Measurements from ENCODE around the gene TMEM114. TPM values are rescaled to one million over a fixed set of nuclear protein-coding genes. Genes with fewer than 3 reads are reported as not detected.
A peak's percentile ranks its signal among the peaks of the same experiment; 100 is the strongest.

The TMEM114 gene
- total RNA-seq, 1 experiment from 2014 or later = not detected

DNA sequence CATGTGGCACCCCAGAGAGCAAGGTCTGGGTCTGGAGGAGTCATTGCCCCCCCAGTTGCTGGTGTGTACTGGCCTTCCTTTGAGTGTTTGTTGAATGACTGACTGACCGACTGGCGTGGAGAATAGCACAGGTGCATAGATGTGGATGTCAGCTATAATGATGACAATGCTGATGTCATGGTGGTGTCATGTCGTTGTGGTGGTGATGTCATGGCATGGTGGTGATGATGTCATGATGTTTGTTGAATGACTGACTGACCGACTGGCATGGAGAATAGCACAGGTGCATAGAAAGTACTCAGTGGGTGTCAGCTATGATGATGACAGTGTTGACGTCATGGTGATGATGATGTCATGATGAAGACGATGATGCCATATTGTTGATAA, 22.1 kb downstream of the TMEM114 start:
- CTCF ChIA-PET = no interaction called here

DNA sequence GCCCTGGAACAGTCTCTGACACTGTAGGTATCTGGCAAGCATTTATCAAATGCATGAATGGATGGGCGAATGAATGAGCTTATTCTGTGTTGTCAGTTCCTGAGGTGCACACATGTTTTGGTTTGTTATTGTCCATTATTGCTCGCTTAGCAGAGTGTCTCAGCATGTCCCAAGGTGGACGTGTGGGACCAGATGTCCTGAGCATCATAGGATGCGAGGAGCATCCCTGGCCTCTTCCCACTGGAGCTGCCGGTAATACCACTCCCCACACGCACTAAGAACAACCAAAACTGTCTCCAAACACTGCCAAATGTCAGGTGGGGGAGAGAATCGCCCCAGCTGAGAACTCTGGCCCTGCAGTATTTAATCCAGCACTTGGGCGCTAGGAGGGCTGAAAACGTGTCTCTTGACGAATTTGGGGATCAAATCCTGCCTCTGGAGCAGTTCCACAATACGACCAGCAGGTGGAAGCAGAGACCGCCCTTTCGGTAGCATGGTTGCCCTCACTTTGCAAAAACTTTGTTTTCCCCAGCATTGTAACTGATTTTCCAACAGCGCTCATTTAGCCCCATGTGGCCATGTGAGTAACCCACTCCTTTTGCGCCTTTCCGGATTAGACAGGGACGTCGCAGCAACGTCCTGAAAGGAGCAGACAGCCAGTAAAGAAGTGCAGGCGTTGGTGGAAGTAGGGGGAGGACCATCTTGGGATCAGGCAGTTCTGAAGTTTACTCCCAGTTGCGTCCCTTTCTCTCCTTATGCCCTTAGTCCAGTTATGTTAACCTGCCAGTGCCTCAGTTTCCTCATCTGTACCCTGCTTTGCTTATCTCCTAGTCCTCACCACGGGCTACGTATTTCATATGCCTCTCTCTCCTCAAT, 22.7 kb downstream of the TMEM114 start:
- intact Hi-C loops (cut with micrococcal nuclease; ENCODE audit: unreplicated experiment) = loop anchor here (1.0 to 5.0 kb wide), 6 partner anchors 53 to 1942 kb away; partner anchors contain the start of gene METTL22
- ChIA-PET POLR2A (ENCODE audit: unreplicated experiment) (no interaction called here), CTCF (interaction anchor here (0.9 kb wide), 1 partner anchor 224 kb away, joined by 3 read pairs; no protein-coding TSS in a partner anchor)
- Histone ChIP-seq H3K9me3 (ENCODE audit: insufficient read depth, low read depth) (no peaks in the 10 kb centered on the region), H3K4me1 (replicated peaks; ENCODE audit: insufficient read depth) (no peaks in the 10 kb centered on the region), H3K27ac (no peak overlapping the region), H3K79me2 (ENCODE audit: low read depth) (no peaks in the 10 kb centered on the region), H4K20me1 (ENCODE audit: insufficient read depth) (no peaks in the 10 kb centered on the region), H3F3A (ENCODE audit: insufficient read depth, low read depth) (peaks cover 3% of the 10 kb centered on the region; the same call in 1 of the 2 replicates), H3K4me2 (peak overlapping the region; percentile 40; the same call in 1 of the 2 replicates), H3K9me2 (ENCODE audit: insufficient read depth) (no peaks in the 10 kb centered on the region), H3K27me3 (ENCODE audit: insufficient read depth, low read depth) (peaks cover 8% of the 10 kb centered on the region; the same call in 1 of the 2 replicates), H3K36me3 (ENCODE audit: low read depth) (no peaks in the 10 kb centered on the region), H3K4me3 (no peak overlapping the region), H2AFZ (no peak overlapping the region)
- peak; percentile 77 for DNase-seq
- TF ChIP-seq CTCF (conservative IDR thresholded peaks at IDR 0.05) = peak; percentile 96
- TF ChIP-seq EZH2 (IDR thresholded peaks at IDR 0.05; ENCODE audit: low read depth) = no peak
- no TSS peak for BruUV-seq (replicated peaks)

More for the DNA sequence above, 22.1 kb downstream of the TMEM114 start:
- Histone ChIP-seq H3F3A (ENCODE audit: insufficient read depth, low read depth) (peaks cover 3% of the 10 kb centered on the region; the same call in 1 of the 2 replicates), H3K4me1 (replicated peaks; ENCODE audit: insufficient read depth) (no peaks in the 10 kb centered on the region), H3K36me3 (ENCODE audit: low read depth) (no peaks in the 10 kb centered on the region), H3K27ac (no peak overlapping the region), H3K79me2 (ENCODE audit: low read depth) (no peaks in the 10 kb centered on the region), H3K4me3 (no peak overlapping the region), H3K9me2 (ENCODE audit: insufficient read depth) (no peaks in the 10 kb centered on the region), H3K9me3 (ENCODE audit: insufficient read depth, low read depth) (no peaks in the 10 kb centered on the region), H2AFZ (no peak overlapping the region), H3K27me3 (ENCODE audit: insufficient read depth, low read depth) (peaks cover 9% of the 10 kb centered on the region; the same call in 1 of the 2 replicates), H3K4me2 (peak overlapping the region; percentile 40; the same call in 1 of the 2 replicates), H4K20me1 (ENCODE audit: insufficient read depth) (no peaks in the 10 kb centered on the region)
- no TSS peak for BruUV-seq (replicated peaks)
- POLR2A ChIA-PET (ENCODE audit: unreplicated experiment) = no interaction called here
- TF ChIP-seq CTCF (conservative IDR thresholded peaks at IDR 0.05) (no peak), EZH2 (IDR thresholded peaks at IDR 0.05; ENCODE audit: low read depth) (no peak)
- DNase-seq = no peak
- intact Hi-C loops (cut with micrococcal nuclease; ENCODE audit: unreplicated experiment) = loop anchor here (5.0 kb wide), 1 partner anchor 439 kb away; no protein-coding TSS in a partner anchor

GRCh38 chr16:8565498-8565897, 24.8 kb downstream of the TMEM114 start:
- CTCF ChIA-PET = no interaction called here
- Histone ChIP-seq H3K4me2 (no peak overlapping the region), H3K4me1 (replicated peaks; ENCODE audit: insufficient read depth) (no peaks in the 10 kb centered on the region), H3K9me2 (ENCODE audit: insufficient read depth) (no peaks in the 10 kb centered on the region), H3K79me2 (ENCODE audit: low read depth) (no peaks in the 10 kb centered on the region), H2AFZ (no peak overlapping the region), H3K27me3 (ENCODE audit: insufficient read depth, low read depth) (peaks cover 6% of the 10 kb centered on the region; the same call in 1 of the 2 replicates), H3K9me3 (ENCODE audit: insufficient read depth, low read depth) (no peaks in the 10 kb centered on the region), H4K20me1 (ENCODE audit: insufficient read depth) (no peaks in the 10 kb centered on the region), H3K4me3 (no peak overlapping the region), H3F3A (ENCODE audit: insufficient read depth, low read depth) (peaks cover 3% of the 10 kb centered on the region; the same call in 1 of the 2 replicates), H3K27ac (no peak overlapping the region), H3K36me3 (ENCODE audit: low read depth) (no peaks in the 10 kb centered on the region)
- TF ChIP-seq EZH2 (IDR thresholded peaks at IDR 0.05; ENCODE audit: low read depth) = no peak
- no peak for TF ChIP-seq CTCF (conservative IDR thresholded peaks at IDR 0.05)
- POLR2A ChIA-PET (ENCODE audit: unreplicated experiment) = no interaction called here
- no TSS peak for BruUV-seq (replicated peaks)
- intact Hi-C loops (cut with micrococcal nuclease; ENCODE audit: unreplicated experiment) = loop anchor here (5.0 kb wide), 1 partner anchor 442 kb away; no protein-coding TSS in a partner anchor
- DNase-seq = no peak
